Liver (tissue), 3 donors: ENCODE measurements around the gene SLIT3.

ENCODE experiments used
- SP1 ChIP-seq: IDR thresholded peaks from 2 replicates; pipeline ENCODE4 v1.6.1; 2018; ENCODE audit warnings: antibody characterized with exemption, mild to moderate bottlenecking
- TAF1 ChIP-seq: conservative IDR thresholded peaks from 2 replicates; pipeline ENCODE4 v1.6.1; 2016; ENCODE audit warnings: antibody characterized with exemption, mild to moderate bottlenecking
- TF ChIP-seq, protein P1 (sequence below): fragments of 150-350 bp; IDR thresholded peaks from 2 replicates; pipeline ENCODE4 v1.5.1; 2017; ENCODE audit warnings: improper control_type of control experiment, low read depth, low read length; ENCODE audit not compliant: missing input control
- TF ChIP-seq, protein P2 (sequence below): IDR thresholded peaks from 2 replicates; pipeline ENCODE4 v1.6.1; 2016; ENCODE audit warnings: antibody characterized with exemption, mild to moderate bottlenecking
- donor health status: healthy.
- donor health status: healthy.

DNA sequence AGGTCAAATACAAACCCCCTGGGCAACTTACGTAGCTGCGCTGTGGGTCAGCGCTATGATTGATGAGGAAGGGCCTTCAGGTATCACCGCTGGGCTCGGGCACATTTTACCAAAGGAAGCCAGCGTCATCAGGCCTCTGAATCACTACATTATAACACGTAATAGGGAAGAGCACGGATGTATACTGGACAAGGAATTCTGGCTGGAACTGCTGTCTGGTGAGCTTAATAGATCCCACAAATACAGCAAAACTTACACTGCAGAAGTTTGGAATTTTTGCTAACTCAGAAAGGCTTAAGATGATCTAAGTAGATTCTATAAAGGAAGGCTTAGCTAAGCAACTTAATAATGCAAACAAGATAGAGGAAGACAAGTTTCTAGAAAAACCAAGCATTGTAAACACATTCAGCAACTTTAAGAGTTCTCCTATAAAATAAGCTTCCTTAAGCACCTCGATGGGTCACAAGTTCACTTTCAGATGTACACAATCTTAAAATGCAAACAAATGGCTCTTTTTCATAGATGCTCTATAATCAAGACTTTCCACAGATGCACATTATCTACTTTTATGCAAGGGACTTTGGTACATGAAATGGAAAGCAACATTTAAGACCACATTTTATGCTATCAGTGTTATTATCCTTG lies 361.7 kb downstream of the SLIT3 start:
- TF ChIP-seq SP1: no peak
- TF ChIP-seq, protein P1, sequence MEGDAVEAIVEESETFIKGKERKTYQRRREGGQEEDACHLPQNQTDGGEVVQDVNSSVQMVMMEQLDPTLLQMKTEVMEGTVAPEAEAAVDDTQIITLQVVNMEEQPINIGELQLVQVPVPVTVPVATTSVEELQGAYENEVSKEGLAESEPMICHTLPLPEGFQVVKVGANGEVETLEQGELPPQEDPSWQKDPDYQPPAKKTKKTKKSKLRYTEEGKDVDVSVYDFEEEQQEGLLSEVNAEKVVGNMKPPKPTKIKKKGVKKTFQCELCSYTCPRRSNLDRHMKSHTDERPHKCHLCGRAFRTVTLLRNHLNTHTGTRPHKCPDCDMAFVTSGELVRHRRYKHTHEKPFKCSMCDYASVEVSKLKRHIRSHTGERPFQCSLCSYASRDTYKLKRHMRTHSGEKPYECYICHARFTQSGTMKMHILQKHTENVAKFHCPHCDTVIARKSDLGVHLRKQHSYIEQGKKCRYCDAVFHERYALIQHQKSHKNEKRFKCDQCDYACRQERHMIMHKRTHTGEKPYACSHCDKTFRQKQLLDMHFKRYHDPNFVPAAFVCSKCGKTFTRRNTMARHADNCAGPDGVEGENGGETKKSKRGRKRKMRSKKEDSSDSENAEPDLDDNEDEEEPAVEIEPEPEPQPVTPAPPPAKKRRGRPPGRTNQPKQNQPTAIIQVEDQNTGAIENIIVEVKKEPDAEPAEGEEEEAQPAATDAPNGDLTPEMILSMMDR: no peak
- TF ChIP-seq, protein P2, sequence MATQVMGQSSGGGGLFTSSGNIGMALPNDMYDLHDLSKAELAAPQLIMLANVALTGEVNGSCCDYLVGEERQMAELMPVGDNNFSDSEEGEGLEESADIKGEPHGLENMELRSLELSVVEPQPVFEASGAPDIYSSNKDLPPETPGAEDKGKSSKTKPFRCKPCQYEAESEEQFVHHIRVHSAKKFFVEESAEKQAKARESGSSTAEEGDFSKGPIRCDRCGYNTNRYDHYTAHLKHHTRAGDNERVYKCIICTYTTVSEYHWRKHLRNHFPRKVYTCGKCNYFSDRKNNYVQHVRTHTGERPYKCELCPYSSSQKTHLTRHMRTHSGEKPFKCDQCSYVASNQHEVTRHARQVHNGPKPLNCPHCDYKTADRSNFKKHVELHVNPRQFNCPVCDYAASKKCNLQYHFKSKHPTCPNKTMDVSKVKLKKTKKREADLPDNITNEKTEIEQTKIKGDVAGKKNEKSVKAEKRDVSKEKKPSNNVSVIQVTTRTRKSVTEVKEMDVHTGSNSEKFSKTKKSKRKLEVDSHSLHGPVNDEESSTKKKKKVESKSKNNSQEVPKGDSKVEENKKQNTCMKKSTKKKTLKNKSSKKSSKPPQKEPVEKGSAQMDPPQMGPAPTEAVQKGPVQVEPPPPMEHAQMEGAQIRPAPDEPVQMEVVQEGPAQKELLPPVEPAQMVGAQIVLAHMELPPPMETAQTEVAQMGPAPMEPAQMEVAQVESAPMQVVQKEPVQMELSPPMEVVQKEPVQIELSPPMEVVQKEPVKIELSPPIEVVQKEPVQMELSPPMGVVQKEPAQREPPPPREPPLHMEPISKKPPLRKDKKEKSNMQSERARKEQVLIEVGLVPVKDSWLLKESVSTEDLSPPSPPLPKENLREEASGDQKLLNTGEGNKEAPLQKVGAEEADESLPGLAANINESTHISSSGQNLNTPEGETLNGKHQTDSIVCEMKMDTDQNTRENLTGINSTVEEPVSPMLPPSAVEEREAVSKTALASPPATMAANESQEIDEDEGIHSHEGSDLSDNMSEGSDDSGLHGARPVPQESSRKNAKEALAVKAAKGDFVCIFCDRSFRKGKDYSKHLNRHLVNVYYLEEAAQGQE: no peak
- TF ChIP-seq TAF1: no peak
